Femur (tissue), 1 donor: ENCODE data around the gene HNRNPL.
"Not testable (repeated sequence)": the region's sequence is repeated elsewhere in the genome, so short reads cannot be mapped to it uniquely, and the experiment has no call there.

Experiments
- DNase-seq: peaks from one replicate; pipeline ENCODE4 v3.0.0-alpha.2; 2017

The HNRNPL gene

GRCh38 chr19:38869160-38869835 is 19.5 kb upstream of the HNRNPL start:
- DNase-seq, result no peak

GRCh38 chr19:38868551-38868950 is 18.8 kb upstream of the HNRNPL start:
- DNase-seq, result no peak

GRCh38 chr19:38867171-38867780 is 17.5 kb upstream of the HNRNPL start:
- no peak for DNase-seq

- DNase-seq, result peak; percentile 80
Observed at GRCh38 chr19:38862321-38863059, 12.7 kb upstream of the HNRNPL start.

GRCh38 chr19:38861368-38861767 is 11.6 kb upstream of the HNRNPL start:
- no peak for DNase-seq

- DNase-seq, result not testable (repeated sequence)
Observed at GRCh38 chr19:38859631-38860204, 9.9 kb upstream of the HNRNPL start.

- DNase-seq, result no peak
Observed at GRCh38 chr19:38856813-38857212, 7.0 kb upstream of the HNRNPL start.

GRCh38 chr19:38855751-38856150 is 6.0 kb upstream of the HNRNPL start:
- DNase-seq, result not testable (repeated sequence)

- DNase-seq, result not testable (repeated sequence)
Observed at GRCh38 chr19:38854961-38855360, 5.2 kb upstream of the HNRNPL start.

GRCh38 chr19:38853214-38853613 is 3.4 kb upstream of the HNRNPL start:
- no peak for DNase-seq

GRCh38 chr19:38852231-38853044 is 2.7 kb upstream of the HNRNPL start:
- peak; percentile 83 for DNase-seq

- DNase-seq, result peak; percentile 96
Observed at GRCh38 chr19:38851622-38852230, 1.9 kb upstream of the HNRNPL start.

- DNase-seq, result peak; percentile 72
Observed at GRCh38 chr19:38850976-38851621, 1.3 kb upstream of the HNRNPL start.

GRCh38 chr19:38850436-38850975 is 720 bp upstream of the HNRNPL start:
- peak; percentile 100 for DNase-seq

- peak; percentile 98 for DNase-seq
Observed at GRCh38 chr19:38849147-38849859, 483 bp downstream of the HNRNPL start.

- DNase-seq, result no peak
Observed at GRCh38 chr19:38848299-38849146, 1.3 kb downstream of the HNRNPL start.

- DNase-seq, result no peak
Observed at GRCh38 chr19:38846097-38846496, 3.7 kb downstream of the HNRNPL start.

- DNase-seq, result no peak
Observed at GRCh38 chr19:38845374-38846024, 4.3 kb downstream of the HNRNPL start.

GRCh38 chr19:38844093-38844686 is 5.6 kb downstream of the HNRNPL start:
- no peak for DNase-seq
